HCT116 (cell line): Measurements from ENCODE around the gene PRRT3. TPM values are rescaled to one million over a fixed set of nuclear protein-coding genes. Genes with fewer than 3 reads are reported as not detected.
A peak's percentile ranks its signal among the peaks of the same experiment; 100 is the strongest.

Experiments
- ATAC-seq: fragments of 200-7000 bp; cut with Tn5 transposase; 2 replicates; pipeline ENCODE4 v1.9.1; 2020; ENCODE audit warnings: mild to moderate bottlenecking, moderate library complexity
- BruUV-seq: library from RNA; stranded (reverse); fragments of 400-500 nt; replicated peaks from 2 replicates; lab custom pipeline; 2021; lab: Mats Ljungman, UMichigan
- CTCF ChIA-PET: fragments of 300-600 bp; sonication (Branson Sonifier 250); formaldehyde crosslinking; loops from one replicate; lab custom pipeline; 2021; ENCODE audit warnings: antibody characterized with exemption; lab: Charles Lee
- POLR2A ChIA-PET: fragments of 300-600, 350-600 bp; sonication (Branson Sonifier 250); formaldehyde crosslinking; loops from one replicate; lab custom pipeline; 2021; ENCODE audit warnings: antibody characterized with exemption; lab: Charles Lee
- RAD21 ChIA-PET, 2 experiments: fragments of 300-600 bp; sonication (Branson Sonifier 250); formaldehyde crosslinking; loops; one replicate each; lab custom pipeline; 2023; ENCODE audit warnings: low total read pairs in 2 of 2; ENCODE audit not compliant: uncharacterized antibody in 2 of 2, unreplicated experiment in 2 of 2, low non-redundant PET in 1 of 2; lab: Charles Lee
- DNase-seq: peaks from one replicate; pipeline ENCODE4 v3.0.0-alpha.2; 2010; ENCODE audit warnings: low read depth, low spot score
- H2AFZ ChIP-seq: fragments of 200-600 bp; shearing (Covaris generic), sonication (generic); 2 replicates; pipeline ENCODE4 v1.6.1; 2017; ENCODE audit warnings: low read depth, mixed run types, mixed read lengths, antibody characterized with exemption, low read length; ENCODE audit not compliant: poor library complexity, severe bottlenecking
- H3K27ac ChIP-seq: 2 replicates; pipeline ENCODE4 v1.5.1; 2012; ENCODE audit warnings: low read depth, low read length
- H3K27me3 ChIP-seq: fragments of 200-600 bp; sonication (generic); 2 replicates; pipeline ENCODE4 v1.6.1; 2016; ENCODE audit warnings: mixed run types, low read length, mixed read lengths; ENCODE audit not compliant: insufficient read depth
- H3K36me3 ChIP-seq, 2 experiments: fragments of 200-500 bp in 1 of 2; fragments of 200-600 bp in 1 of 2; sonication (Bioruptor generic) in 1 of 2; sonication (generic) in 1 of 2; 2 replicates each; pipeline versions ENCODE4 v1.5.1 to v1.6.1; 2014 to 2016; ENCODE audit warnings: low read length in 2 of 2, inconsistent platforms in 1 of 2, mixed read lengths in 1 of 2, mixed run types in 1 of 2; ENCODE audit not compliant: insufficient read depth in 2 of 2, control insufficient read depth in 1 of 2
- H3K4me1 ChIP-seq, 2 experiments: fragments of 200-600 bp in 1 of 2; sonication (generic) in 1 of 2; 2 replicates each; pipeline versions ENCODE4 v1.5.1 to v1.6.1; 2012 to 2017; ENCODE audit warnings: low read length in 2 of 2, inconsistent platforms in 1 of 2, mild to moderate bottlenecking in 1 of 2, mixed read lengths in 1 of 2, mixed run types in 1 of 2, moderate library complexity in 1 of 2; ENCODE audit not compliant: insufficient read depth in 2 of 2, control insufficient read depth in 1 of 2
- H3K4me2 ChIP-seq: fragments of 200-600 bp; sonication (generic); 2 replicates; pipeline ENCODE4 v1.6.1; 2017; ENCODE audit warnings: mixed run types, low read length, mixed read lengths
- H3K4me3 ChIP-seq, 2 experiments: fragments of 200-600 bp in 1 of 2; sonication (generic) in 1 of 2; replicated peaks in 1 of 2; 2 replicates each; pipeline ENCODE4 v1.5.1; 2011 to 2016; ENCODE audit warnings: low read length in 2 of 2, control low read depth in 1 of 2, low read depth in 1 of 2, mild to moderate bottlenecking in 1 of 2, mixed read lengths in 1 of 2, mixed run types in 1 of 2
- H3K79me2 ChIP-seq: fragments of 200-600 bp; sonication (generic); 2 replicates; pipeline ENCODE4 v1.6.1; 2017; ENCODE audit warnings: mild to moderate bottlenecking, mixed run types, low read length, moderate library complexity, mixed read lengths; ENCODE audit not compliant: insufficient read depth
- H3K9ac ChIP-seq: fragments of 200-600 bp; sonication (generic); 2 replicates; pipeline ENCODE4 v1.6.1; 2016; ENCODE audit warnings: low read length, mixed read lengths
- H3K9me2 ChIP-seq: fragments of 200-600 bp; sonication (generic), shearing (Covaris generic); 2 replicates; pipeline ENCODE4 v1.6.1; 2017; ENCODE audit warnings: mixed run types, mild to moderate bottlenecking, moderate library complexity; ENCODE audit not compliant: insufficient read depth
- H3K9me3 ChIP-seq, 2 experiments: fragments of 200-500 bp in 1 of 2; fragments of 200-600 bp in 1 of 2; sonication (Bioruptor generic) in 1 of 2; sonication (generic) in 1 of 2; 2 replicates each; pipeline ENCODE4 v1.6.1; 2014 to 2017; ENCODE audit warnings: low read length in 2 of 2, mixed read lengths in 2 of 2, inconsistent platforms in 1 of 2, low read depth in 1 of 2, mild to moderate bottlenecking in 1 of 2, mixed run types in 1 of 2, moderate library complexity in 1 of 2; ENCODE audit not compliant: control insufficient read depth in 1 of 2, insufficient read depth in 1 of 2
- H4K20me1 ChIP-seq: fragments of 200-600 bp; sonication (generic), shearing (Covaris generic); 2 replicates; pipeline ENCODE4 v1.6.1; 2017; ENCODE audit warnings: mixed run types, mild to moderate bottlenecking, moderate library complexity; ENCODE audit not compliant: insufficient read depth
- CBX3 ChIP-seq: IDR thresholded peaks from 2 replicates; pipeline ENCODE4 v1.6.1; 2012; ENCODE audit warnings: low read depth
- CTCF ChIP-seq, 3 experiments: fragments of 200-600 bp in 1 of 3; sonication (generic) in 1 of 3; IDR thresholded peaks in 2 of 3; conservative IDR thresholded peaks in 1 of 3; 2 replicates each; pipeline ENCODE4 v1.5.1; 2012 to 2017; ENCODE audit warnings: low read depth in 2 of 3, low read length in 2 of 3, antibody characterized with exemption in 1 of 3, borderline replicate concordance in 1 of 3, control low read depth in 1 of 3, mild to moderate bottlenecking in 1 of 3, mixed read lengths in 1 of 3, mixed run types in 1 of 3, moderate library complexity in 1 of 3; ENCODE audit not compliant: insufficient read depth in 1 of 3
- EGR1 ChIP-seq: IDR thresholded peaks from 2 replicates; pipeline ENCODE4 v1.6.1; 2012; ENCODE audit warnings: low read depth
- ELF1 ChIP-seq: IDR thresholded peaks from 2 replicates; pipeline ENCODE4 v1.6.1; 2012; ENCODE audit warnings: low read depth, borderline replicate concordance
- EZH2 ChIP-seq: fragments of 200-600 bp; sonication (generic); IDR thresholded peaks from 2 replicates; pipeline ENCODE4 v1.6.1; 2017; ENCODE audit warnings: antibody characterized with exemption, mixed run types
- EZH2phosphoT487 ChIP-seq: fragments of 200-600 bp; IDR thresholded peaks from 2 replicates; pipeline ENCODE4 v1.6.1; 2018; ENCODE audit warnings: antibody characterized with exemption, borderline replicate concordance
- MAX ChIP-seq: IDR thresholded peaks from 2 replicates; pipeline ENCODE4 v1.6.1; 2012
- TCF7L2 ChIP-seq: IDR thresholded peaks from 2 replicates; pipeline ENCODE4 v1.7.0; 2011; ENCODE audit warnings: borderline replicate concordance, inconsistent platforms; ENCODE audit not compliant: insufficient read depth, insufficient read length; ENCODE audit errors: extremely low read depth
- intact Hi-C: fragments of 100-400 bp; cut with micrococcal nuclease; formaldehyde crosslinking; loops from 2 replicates; pipeline ENCODE4 v1.10.0; 2022
- total RNA-seq: library from RNA; stranded (reverse); gene quantifications from one replicate; pipeline ENCODE4 v1.2.1, GENCODE V29; 2021; ENCODE audit not compliant: unreplicated experiment

PRRT3 gene
- total RNA-seq, 1 experiment from 2014 or later = 0.96 TPM

GRCh38 chr3:9903904-9904303 lies 48.3 kb downstream of the PRRT3 start (continued):
- TF ChIP-seq CTCF (IDR thresholded peaks at IDR 0.05 in 2 of 3, conservative IDR thresholded peaks at IDR 0.05 in 1 of 3; ENCODE audit: borderline replicate concordance in 1 of 3, insufficient read depth in 1 of 3, low read depth in 2 of 3, low read length in 2 of 3) (no peak), MAX (no peak), ELF1 (no peak), EZH2phosphoT487 (no peak), TCF7L2 (no peak)
- TF ChIP-seq, all 23 proteins: peak for 0

- Histone ChIP-seq H3K9me3 (no peaks in the 10 kb centered on the region), H2AFZ (no peak overlapping the region), H3K27me3 (no peaks in the 10 kb centered on the region), H3K9ac (peak overlapping the region; percentile 65), H3K36me3 (peaks cover 0 to 3% of the 10 kb centered on the region in 2 experiments; a peak in 1 of 4 replicates), H3K4me2 (peak overlapping the region; percentile 93), H3K4me3 (peak overlapping the region; percentile 67 to 73), H3K79me2 (no peaks in the 10 kb centered on the region), H3K27ac (peak overlapping the region; percentile 71), H3K4me1 (peaks cover 11 to 24% of the 10 kb centered on the region in 2 experiments; a peak in 3 of 4 replicates), H4K20me1 (no peaks in the 10 kb centered on the region), H3K9me2 (no peaks in the 10 kb centered on the region)
- intact Hi-C loops = no loop called here
- ATAC-seq (peak; percentile 38), DNase-seq (no peak)
- POLR2A ChIA-PET = interaction anchor here (0.9 to 2.0 kb wide), 6 partner anchors 12 to 59 kb away, joined by 3 to 6 read pairs (median 4); partner anchors contain the start of genes IL17RC, JAGN1 and RPUSD3
- TF ChIP-seq EZH2 (no peak), CBX3 (no peak), EGR1 (peak; percentile 34; the same call in 1 of the 2 replicates)
- CTCF ChIA-PET = interaction anchor here (0.8 to 2.1 kb wide), 2 partner anchors 43 to 54 kb away, joined by 3 to 9 read pairs; no protein-coding TSS in a partner anchor
- RAD21 ChIA-PET = interaction anchor here in 1 of 2 experiments (1.1 kb wide), 1 partner anchor 30 kb away, joined by 4 read pairs; the partner anchor contains the start of gene CRELD1
- BruUV-seq = no TSS peak
Measured at GRCh38 chr3:9903238-9903624, 49.0 kb downstream of the PRRT3 start.
